22Rv1 (cell line): ENCODE results near the gene ADAM30.

ENCODE experiments used
- CTCF ChIP-seq: fragments of 450-650 bp; IDR thresholded peaks from 2 replicates; pipeline ENCODE4 v1.5.1; 2017; ENCODE audit warnings: mild to moderate bottlenecking
- ZFX ChIP-seq: fragments of 450-650 bp; IDR thresholded peaks from 2 replicates; pipeline ENCODE4 v1.6.1; 2017; ENCODE audit warnings: antibody characterized with exemption, borderline replicate concordance

GRCh38 chr1:119943216-119943615 is 46.9 kb upstream of the ADAM30 start:
- TF ChIP-seq CTCF (no peak), ZFX (no peak)
